ENCODE data around the gene SRRM4.

- TF ChIP-seq CTCF (IDR thresholded peaks at IDR 0.05), result no peak
- TF ChIP-seq EP300 (IDR thresholded peaks at IDR 0.05), result no peak
Measured at GRCh38 chr12:119200601-119201000, 219.3 kb downstream of the SRRM4 start.
